ENCODE data around the gene FES.
"Not testable (repeated sequence)": the region's sequence is repeated elsewhere in the genome, so short reads cannot be mapped to it uniquely, and the experiment has no call there.

Gene FES

GRCh38 chr15:90918835-90919234 lies 34.5 kb downstream of the FES start:
- TF ChIP-seq CTCF (IDR thresholded peaks at IDR 0.05; ENCODE audit: low read depth, low read length) = no peak
- no peak overlapping the region for H3K4me3 ChIP-seq (ENCODE audit: low read depth, low read length)

GRCh38 chr15:90921887-90922286 lies 37.6 kb downstream of the FES start:
- no peak for TF ChIP-seq CTCF (IDR thresholded peaks at IDR 0.05; ENCODE audit: low read depth, low read length)
- H3K4me3 ChIP-seq (ENCODE audit: low read depth, low read length) = no peak overlapping the region

GRCh38 chr15:90922712-90923322 lies 38.5 kb downstream of the FES start:
- not testable (repeated sequence) for H3K4me3 ChIP-seq (ENCODE audit: low read depth, low read length)

GRCh38 chr15:90924375-90924774 lies 40.1 kb downstream of the FES start:
- TF ChIP-seq CTCF (IDR thresholded peaks at IDR 0.05; ENCODE audit: low read depth, low read length) = no peak
- no peak overlapping the region for H3K4me3 ChIP-seq (ENCODE audit: low read depth, low read length)

GRCh38 chr15:90926766-90927165 lies 42.5 kb downstream of the FES start:
- H3K4me3 ChIP-seq (ENCODE audit: low read depth, low read length) = not testable (repeated sequence)

- H3K4me3 ChIP-seq (ENCODE audit: low read depth, low read length) = not testable (repeated sequence)
Observed at GRCh38 chr15:90928106-90928505, 43.8 kb downstream of the FES start.

- no peak for TF ChIP-seq CTCF (IDR thresholded peaks at IDR 0.05; ENCODE audit: low read depth, low read length)
- peak overlapping the region; percentile 54 for H3K4me3 ChIP-seq (ENCODE audit: low read depth, low read length)
Observed at GRCh38 chr15:90929246-90930019, 45.1 kb downstream of the FES start.

- no peak for TF ChIP-seq CTCF (IDR thresholded peaks at IDR 0.05; ENCODE audit: low read depth, low read length)
- no peak overlapping the region for H3K4me3 ChIP-seq (ENCODE audit: low read depth, low read length)
Observed at GRCh38 chr15:90930861-90931574, 46.7 kb downstream of the FES start.

GRCh38 chr15:90931575-90931827 lies 47.2 kb downstream of the FES start:
- TF ChIP-seq CTCF (IDR thresholded peaks at IDR 0.05; ENCODE audit: low read depth, low read length) = no peak
- peak overlapping the region; percentile 81; the same call in 1 of the 2 replicates for H3K4me3 ChIP-seq (ENCODE audit: low read depth, low read length)
